ENCODE data around the gene PTF1A.
A peak's percentile ranks its signal among the peaks of the same experiment; 100 is the strongest.

PTF1A gene

GRCh38 chr10:23191764-23192711, at the start of gene PTF1A:
Gene PTF1A, plus strand, starts transcription at chr10:23192312. Its CDS starts 219 bp downstream, at chr10:23192531.
- DNase-seq, result no peak

- no peak for DNase-seq
Measured at GRCh38 chr10:23146258-23146657, 45.9 kb upstream of the PTF1A start.

GRCh38 chr10:23147035-23147434, 45.1 kb upstream of the PTF1A start:
- no peak for DNase-seq

- DNase-seq, result no peak
Measured at GRCh38 chr10:23148214-23148613, 43.9 kb upstream of the PTF1A start.

GRCh38 chr10:23150091-23150490, 42.0 kb upstream of the PTF1A start:
- no peak for DNase-seq

GRCh38 chr10:23150610-23151009, 41.5 kb upstream of the PTF1A start:
- DNase-seq, result no peak

- DNase-seq, result no peak
Measured at GRCh38 chr10:23151071-23151470, 41.0 kb upstream of the PTF1A start.

GRCh38 chr10:23155169-23155568, 36.9 kb upstream of the PTF1A start:
- DNase-seq, result no peak

- DNase-seq, result no peak
Measured at GRCh38 chr10:23156447-23157150, 35.5 kb upstream of the PTF1A start.

- DNase-seq, result no peak
Measured at GRCh38 chr10:23157239-23157681, 34.9 kb upstream of the PTF1A start.

GRCh38 chr10:23157691-23158369, 34.3 kb upstream of the PTF1A start:
- peak; percentile 27 for DNase-seq

GRCh38 chr10:23158370-23158769, 33.7 kb upstream of the PTF1A start:
- peak; percentile 50 for DNase-seq

- no peak for DNase-seq
Measured at GRCh38 chr10:23171232-23171876, 20.8 kb upstream of the PTF1A start.

- DNase-seq, result no peak
Measured at GRCh38 chr10:23172429-23173213, 19.5 kb upstream of the PTF1A start.

- peak; percentile 49 for DNase-seq
Measured at GRCh38 chr10:23173214-23174073, 18.7 kb upstream of the PTF1A start.

GRCh38 chr10:23174074-23174976, 17.8 kb upstream of the PTF1A start:
- no peak for DNase-seq

- DNase-seq, result no peak
Measured at GRCh38 chr10:23174977-23175512, 17.1 kb upstream of the PTF1A start.

- DNase-seq, result no peak
Measured at GRCh38 chr10:23186178-23186577, 5.9 kb upstream of the PTF1A start.

- no peak for DNase-seq
Measured at GRCh38 chr10:23186697-23187096, 5.4 kb upstream of the PTF1A start.

GRCh38 chr10:23187155-23187554, 5.0 kb upstream of the PTF1A start:
- DNase-seq, result no peak

Data from NCI-H1105 (cell line).